ENCODE results near the gene KRTAP17-1.

DNA sequence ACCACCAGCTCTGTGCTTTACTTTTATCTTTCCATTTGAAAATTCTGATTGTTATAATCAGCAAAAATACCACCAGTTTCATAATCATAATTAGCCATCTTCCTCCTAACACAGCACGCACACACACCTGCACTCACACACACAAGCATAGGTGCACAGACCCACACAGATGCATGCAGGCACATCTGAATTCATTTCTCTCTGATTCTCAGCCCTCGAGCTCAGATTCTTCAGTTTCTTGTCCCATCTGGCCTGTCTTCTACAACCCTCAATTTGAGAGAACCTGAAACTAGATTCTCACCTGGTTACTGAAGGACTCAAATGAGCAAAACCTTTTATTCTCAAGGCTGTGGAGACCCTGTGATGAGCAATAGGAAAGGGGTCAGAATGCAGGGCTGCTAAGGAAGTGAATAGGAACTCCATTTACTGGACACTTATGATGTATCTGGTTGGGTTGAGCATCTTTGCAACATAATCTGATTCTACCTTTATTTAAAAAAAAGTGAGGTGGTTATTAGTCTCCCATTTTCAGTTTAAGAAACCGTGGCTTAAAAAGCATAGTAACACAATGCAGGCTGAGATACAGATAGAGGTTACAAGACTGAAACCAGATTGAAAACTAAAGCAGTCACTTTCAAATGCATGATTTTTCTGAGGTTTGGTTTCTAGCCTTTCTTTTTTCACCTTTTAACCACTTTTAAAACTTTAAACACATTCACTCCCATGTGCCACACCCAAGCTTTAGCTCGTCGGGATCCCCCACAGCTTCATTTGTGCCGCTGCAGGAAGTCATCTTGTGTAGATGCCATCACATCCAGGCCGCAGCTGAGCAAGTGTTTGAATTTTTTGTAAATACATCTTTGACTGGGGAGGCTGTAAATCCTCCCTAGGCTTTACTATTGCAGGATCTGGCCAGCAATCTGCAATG lies 25.7 kb upstream of the KRTAP17-1 start:
- TF ChIP-seq, protein P1, sequence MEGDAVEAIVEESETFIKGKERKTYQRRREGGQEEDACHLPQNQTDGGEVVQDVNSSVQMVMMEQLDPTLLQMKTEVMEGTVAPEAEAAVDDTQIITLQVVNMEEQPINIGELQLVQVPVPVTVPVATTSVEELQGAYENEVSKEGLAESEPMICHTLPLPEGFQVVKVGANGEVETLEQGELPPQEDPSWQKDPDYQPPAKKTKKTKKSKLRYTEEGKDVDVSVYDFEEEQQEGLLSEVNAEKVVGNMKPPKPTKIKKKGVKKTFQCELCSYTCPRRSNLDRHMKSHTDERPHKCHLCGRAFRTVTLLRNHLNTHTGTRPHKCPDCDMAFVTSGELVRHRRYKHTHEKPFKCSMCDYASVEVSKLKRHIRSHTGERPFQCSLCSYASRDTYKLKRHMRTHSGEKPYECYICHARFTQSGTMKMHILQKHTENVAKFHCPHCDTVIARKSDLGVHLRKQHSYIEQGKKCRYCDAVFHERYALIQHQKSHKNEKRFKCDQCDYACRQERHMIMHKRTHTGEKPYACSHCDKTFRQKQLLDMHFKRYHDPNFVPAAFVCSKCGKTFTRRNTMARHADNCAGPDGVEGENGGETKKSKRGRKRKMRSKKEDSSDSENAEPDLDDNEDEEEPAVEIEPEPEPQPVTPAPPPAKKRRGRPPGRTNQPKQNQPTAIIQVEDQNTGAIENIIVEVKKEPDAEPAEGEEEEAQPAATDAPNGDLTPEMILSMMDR (conservative IDR thresholded peaks at IDR 0.05; ENCODE audit: low read length) = no peak
- TF ChIP-seq EZH2phosphoT487 (IDR thresholded peaks at IDR 0.05; ENCODE audit: borderline replicate concordance, low read depth, low read length) = no peak

Measured in OCI-LY7 (cell line).